ENCODE data around the gene MYO5A. TPM values are rescaled to one million over a fixed set of nuclear protein-coding genes. Genes with fewer than 3 reads are reported as not detected.

Gene MYO5A
- total and polyA plus RNA-seq, 9 of the 15 experiments (the other 6 are each of a cell fraction or from before 2014, with no cell fraction given): 0.03 to 0.82 (median 0.40) TPM

DNA sequence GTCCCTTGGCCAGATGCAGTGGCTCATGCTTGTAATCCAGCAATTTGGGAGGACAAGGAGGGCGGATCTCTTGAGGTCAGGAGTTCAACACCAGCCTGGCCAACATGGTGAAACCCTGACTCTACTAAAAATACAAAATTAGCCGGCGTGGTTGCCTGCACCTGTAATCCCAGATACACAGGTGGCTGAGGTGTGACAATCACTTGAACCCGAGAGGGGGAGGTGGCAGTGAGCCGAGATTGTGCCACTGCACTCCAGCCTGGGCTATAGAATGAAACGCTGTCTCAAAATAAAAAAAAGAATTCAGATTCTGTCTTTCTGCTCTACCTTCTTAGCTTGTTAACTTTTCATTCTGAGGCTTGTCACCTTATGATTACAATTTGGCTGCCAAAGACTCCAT, 22.1 kb downstream of the MYO5A start:
- FAIRE-seq: no peak
- no peak overlapping the region for H2AFZ ChIP-seq (ENCODE audit: low read depth, low read length)
- H3K27ac ChIP-seq (ENCODE audit: extremely low read depth, low read depth, low read length): no peak overlapping the region
- no peak for ATAC-seq
- no TSS peak for BruUV-seq (replicated peaks)
- H3K9ac ChIP-seq (ENCODE audit: insufficient read depth in 1 of 2, low read depth in 2 of 2, low read length in 2 of 2): no peak overlapping the region
- no peak for DNase-seq (ENCODE audit: extremely low read depth in 1 of 4, low spot score in 3 of 4)
- no peak overlapping the region for H3K4me2 ChIP-seq (ENCODE audit: insufficient read depth, low read length)
- no peaks in the 10 kb centered on the region for H3K79me2 ChIP-seq (ENCODE audit: control insufficient read depth, insufficient read depth, low read length)
- H3K9me3 ChIP-seq (replicated peaks; ENCODE audit: control insufficient read depth, insufficient read depth, low read depth, low read length): no peaks in the 10 kb centered on the region
- no peak overlapping the region for H3K4me3 ChIP-seq
- in situ Hi-C loops (cut with MboI): no loop called here
- no peaks in the 10 kb centered on the region for H3K9me1 ChIP-seq (ENCODE audit: control insufficient read depth, insufficient read depth, low read length)
- H3K36me3 ChIP-seq (ENCODE audit: control insufficient read depth, insufficient read depth, low read length): no peaks in the 10 kb centered on the region
- WGBS (ENCODE audit: insufficient coverage, low coverage, missing lambda C conversion rate): 2% methylated on average over 6 of the region's 6 CpGs
- H3K27me3 ChIP-seq (ENCODE audit: control insufficient read depth in 2 of 2, insufficient read depth in 2 of 2, low read length in 2 of 2): peaks cover 12 to 16% of the 10 kb centered on the region in 2 experiments; a peak in 4 of 5 replicates
- no peaks in the 10 kb centered on the region; the same call in 1 of the 2 replicates for H4K20me1 ChIP-seq (replicated peaks; ENCODE audit: control insufficient read depth, insufficient read depth, low read length)
- POLR2A ChIA-PET: interaction anchor here (1.0 kb wide), 1 partner anchor 15 kb away, joined by 3 read pairs; no protein-coding TSS in a partner anchor
- no peaks in the 10 kb centered on the region for H3K4me1 ChIP-seq (replicated peaks in 1 of 2; ENCODE audit: control insufficient read depth in 2 of 2, insufficient read depth in 2 of 2, low read length in 2 of 2)
- TF ChIP-seq RHOXF2B (CRISPR knock-in tag; conservative IDR thresholded peaks at IDR 0.05): no peak
- no peak for TF ChIP-seq BRD4 (IDR thresholded peaks at IDR 0.05)
- TF ChIP-seq JUNB (CRISPR knock-in tag; conservative IDR thresholded peaks at IDR 0.05): no peak
- intact Hi-C loops (cut with micrococcal nuclease): no loop called here
- CTCF ChIA-PET (ENCODE audit: low intra/inter-chr PET ratio): no interaction called here

DNA sequence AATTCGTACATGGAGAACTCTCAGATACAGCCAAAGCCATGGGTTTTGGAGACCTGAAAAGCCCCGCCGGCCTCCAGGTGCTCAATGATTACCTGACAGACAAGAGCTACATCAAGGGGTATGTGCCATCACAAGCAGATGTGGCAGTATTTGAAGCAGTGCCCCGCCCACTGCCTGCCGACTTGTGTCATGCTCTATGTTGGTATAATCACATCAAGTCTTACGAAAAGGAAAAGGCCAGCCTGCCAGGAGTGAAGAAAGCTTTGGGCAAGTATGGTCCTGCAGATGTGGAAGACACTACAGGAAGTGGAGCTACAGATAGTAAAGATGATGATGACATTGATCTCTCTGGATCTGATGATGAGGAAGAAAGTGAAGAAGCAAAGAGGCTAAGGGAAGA, 23.5 kb downstream of the MYO5A start:
- in situ Hi-C loops (cut with MboI): no loop called here
- H3K36me3 ChIP-seq (ENCODE audit: control insufficient read depth, insufficient read depth, low read length): no peaks in the 10 kb centered on the region
- H3K9me3 ChIP-seq (replicated peaks; ENCODE audit: control insufficient read depth, insufficient read depth, low read depth, low read length): no peaks in the 10 kb centered on the region
- no peak overlapping the region for H3K9ac ChIP-seq (ENCODE audit: insufficient read depth in 1 of 2, low read depth in 2 of 2, low read length in 2 of 2)
- no peak for DNase-seq (ENCODE audit: extremely low read depth in 1 of 4, low spot score in 3 of 4)
- no peaks in the 10 kb centered on the region for H3K79me2 ChIP-seq (ENCODE audit: control insufficient read depth, insufficient read depth, low read length)
- no peak overlapping the region for H3K27ac ChIP-seq (ENCODE audit: extremely low read depth, low read depth, low read length)
- H3K4me1 ChIP-seq (replicated peaks in 1 of 2; ENCODE audit: control insufficient read depth in 2 of 2, insufficient read depth in 2 of 2, low read length in 2 of 2): no peaks in the 10 kb centered on the region
- H4K20me1 ChIP-seq (replicated peaks; ENCODE audit: control insufficient read depth, insufficient read depth, low read length): no peaks in the 10 kb centered on the region; the same call in 1 of the 2 replicates
- H2AFZ ChIP-seq (ENCODE audit: low read depth, low read length): no peak overlapping the region
- no peak overlapping the region for H3K4me3 ChIP-seq
- no peak for TF ChIP-seq KLF6 (CRISPR knock-in tag; IDR thresholded peaks at IDR 0.05; ENCODE audit: borderline replicate concordance)
- no peak for TF ChIP-seq ZNF146 (CRISPR knock-in tag; IDR thresholded peaks at IDR 0.05; ENCODE audit: unreplicated experiment)
- TF ChIP-seq SPI1 (IDR thresholded peaks at IDR 0.05; ENCODE audit: borderline replicate concordance, low read depth, low read length): no peak
- no peak for TF ChIP-seq ATF1 (CRISPR knock-in tag; IDR thresholded peaks at IDR 0.05)
- TF ChIP-seq ATF1 (tag; IDR thresholded peaks at IDR 0.05): no peak
- no peak for TF ChIP-seq CREB1 (IDR thresholded peaks at IDR 0.05)
- no peak for TF ChIP-seq CREB1 (CRISPR knock-in tag; IDR thresholded peaks at IDR 0.05)
- TF ChIP-seq TRIM24 (IDR thresholded peaks at IDR 0.05): no peak
- TF ChIP-seq CREM (IDR thresholded peaks at IDR 0.05; ENCODE audit: low read depth): no peak
- 3% methylated on average over 6 of the region's 6 CpGs for WGBS (ENCODE audit: insufficient coverage, low coverage, missing lambda C conversion rate)
- no TSS peak for BruUV-seq (replicated peaks)
- H3K4me2 ChIP-seq (ENCODE audit: insufficient read depth, low read length): no peak overlapping the region
- no peaks in the 10 kb centered on the region for H3K9me1 ChIP-seq (ENCODE audit: control insufficient read depth, insufficient read depth, low read length)
- ChIA-PET POLR2A (interaction anchor here (0.6 kb wide), 1 partner anchor 124 kb away, joined by 3 read pairs; no protein-coding TSS in a partner anchor), CTCF (ENCODE audit: low intra/inter-chr PET ratio) (no interaction called here)
- FAIRE-seq: no peak
- ATAC-seq: no peak
- H3K27me3 ChIP-seq (ENCODE audit: control insufficient read depth in 2 of 2, insufficient read depth in 2 of 2, low read length in 2 of 2): peaks cover 8 to 12% of the 10 kb centered on the region in 2 experiments; a peak in 4 of 5 replicates
- intact Hi-C loops (cut with micrococcal nuclease): no loop called here

Measured in K562 (cell line).